ENCODE data around the gene BLACAT1.

Gene BLACAT1

DNA sequence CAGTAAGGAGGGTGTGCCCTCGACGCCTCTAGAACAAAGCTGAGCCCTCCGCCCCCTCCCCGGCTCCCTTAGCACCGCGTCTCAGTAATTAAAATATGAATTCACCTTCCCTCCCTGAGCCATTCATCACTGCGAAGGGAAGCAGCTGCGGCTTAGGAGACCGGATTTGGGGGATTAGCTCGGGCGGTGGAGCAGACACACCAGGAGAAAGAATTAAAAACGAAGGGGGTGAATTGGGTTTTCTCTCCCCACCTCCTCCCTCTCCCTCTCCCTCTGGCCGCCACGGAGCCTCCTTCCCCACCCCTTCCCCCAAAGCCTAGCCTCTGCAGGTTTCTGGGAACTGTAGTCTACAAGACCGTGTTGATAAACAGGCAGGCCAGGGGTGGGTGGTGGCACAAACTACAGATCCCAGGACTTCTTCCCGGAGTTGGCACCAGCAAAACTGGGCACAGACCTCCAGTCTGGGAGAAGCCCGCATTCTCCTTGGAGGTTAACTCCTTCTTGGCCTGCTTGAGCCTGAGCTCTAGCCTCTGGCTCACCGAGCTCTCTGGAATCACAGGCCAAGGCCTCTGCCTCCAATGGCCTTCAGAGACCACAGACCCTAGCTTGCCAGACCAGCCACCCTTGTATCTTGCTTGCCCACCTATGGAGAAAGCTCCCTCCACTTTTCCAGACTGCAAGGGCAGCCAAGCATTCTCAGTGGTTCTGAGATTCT is 10.8 kb downstream of the BLACAT1 start:
- Mint-ChIP-seq H3K36me3 (no peaks in the 10 kb centered on the region), H3K4me1 (peaks cover 24% of the 10 kb centered on the region), H3K27ac (no peak overlapping the region), H3K4me3 (no peak overlapping the region), H3K9me3 (no peaks in the 10 kb centered on the region), H3K27me3 (peaks cover 4% of the 10 kb centered on the region)
- no peak for ATAC-seq (ENCODE audit: low read depth)
- DNase-seq (ENCODE audit: low spot score in 2 of 2) = no peak

DNA sequence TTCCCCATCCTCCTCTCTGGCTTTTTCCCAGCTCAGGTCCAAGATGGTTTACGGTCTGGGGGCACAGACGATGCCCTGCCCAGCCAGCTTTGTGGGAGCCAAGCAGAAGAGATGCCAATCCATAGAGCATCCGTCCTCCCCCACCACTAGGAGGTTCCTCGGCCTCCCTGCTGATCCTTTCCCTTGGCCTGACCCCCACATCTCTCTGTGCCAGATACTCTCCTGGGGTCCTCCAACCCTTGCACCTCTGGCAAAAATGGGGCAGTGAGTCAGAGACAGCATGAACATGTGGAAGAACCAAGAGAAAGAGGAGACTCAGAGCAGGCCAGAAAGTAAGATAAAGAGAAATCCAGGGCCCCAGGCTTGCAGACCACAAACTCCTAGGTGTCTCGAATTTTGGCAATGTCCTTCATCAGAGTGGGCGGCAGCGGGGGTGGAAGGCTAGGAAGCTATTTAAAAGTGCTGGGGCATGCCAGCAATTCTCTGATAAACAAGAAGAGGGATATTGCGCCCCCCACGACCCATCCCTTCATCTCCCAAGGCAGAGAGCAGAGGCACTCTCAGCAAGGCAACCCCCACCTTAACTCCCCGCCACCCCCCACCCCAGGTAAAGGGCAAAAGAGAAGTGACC is 11.4 kb downstream of the BLACAT1 start:
- Mint-ChIP-seq H3K27me3 (peaks cover 2% of the 10 kb centered on the region), H3K27ac (no peak overlapping the region)

DNA sequence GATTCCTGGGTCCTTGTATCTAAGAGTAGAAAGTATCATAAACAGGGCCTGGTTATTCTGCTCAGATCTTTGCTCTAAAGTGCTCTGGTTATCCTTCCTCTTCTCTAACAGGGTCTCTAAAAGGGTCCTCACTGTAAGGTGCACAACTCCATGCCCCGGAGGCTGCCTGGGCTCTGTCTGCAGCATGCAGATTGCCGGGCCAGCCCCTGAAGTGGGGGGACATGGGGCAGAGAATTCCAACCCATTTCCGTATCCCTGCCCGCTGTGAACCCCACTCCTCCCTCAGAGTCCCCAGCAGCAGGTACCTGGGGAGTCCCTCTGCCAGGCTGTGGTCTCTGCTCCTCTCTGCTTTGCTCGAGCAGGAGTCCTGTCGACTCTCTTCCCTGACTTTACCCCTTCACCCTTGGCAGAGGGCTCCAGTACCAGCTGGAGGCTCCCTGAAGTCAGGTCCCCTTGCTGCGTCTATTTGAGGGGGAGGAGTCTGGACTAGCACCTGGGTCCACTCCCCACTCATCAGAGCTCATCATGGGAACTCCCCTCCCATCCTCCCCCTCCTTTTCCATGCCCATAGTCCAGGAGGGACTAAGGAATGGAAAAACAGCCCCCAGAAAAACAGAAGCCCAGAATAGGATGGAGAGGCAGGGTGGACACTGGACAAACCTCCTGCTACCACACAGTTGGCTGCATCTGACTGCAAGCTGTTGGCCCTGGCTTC is 12.1 kb downstream of the BLACAT1 start:
- no peak overlapping the region for H3K4me3 Mint-ChIP-seq

More for the DNA sequence above, 11.4 kb downstream of the BLACAT1 start:
- ATAC-seq (ENCODE audit: low read depth) = no peak
- no peaks in the 10 kb centered on the region for H3K9me3 Mint-ChIP-seq
- H3K4me1 Mint-ChIP-seq = peaks cover 27% of the 10 kb centered on the region
- no peaks in the 10 kb centered on the region for H3K36me3 Mint-ChIP-seq
- DNase-seq (ENCODE audit: low spot score in 2 of 2) = no peak
- H3K4me3 Mint-ChIP-seq = no peak overlapping the region

DNA sequence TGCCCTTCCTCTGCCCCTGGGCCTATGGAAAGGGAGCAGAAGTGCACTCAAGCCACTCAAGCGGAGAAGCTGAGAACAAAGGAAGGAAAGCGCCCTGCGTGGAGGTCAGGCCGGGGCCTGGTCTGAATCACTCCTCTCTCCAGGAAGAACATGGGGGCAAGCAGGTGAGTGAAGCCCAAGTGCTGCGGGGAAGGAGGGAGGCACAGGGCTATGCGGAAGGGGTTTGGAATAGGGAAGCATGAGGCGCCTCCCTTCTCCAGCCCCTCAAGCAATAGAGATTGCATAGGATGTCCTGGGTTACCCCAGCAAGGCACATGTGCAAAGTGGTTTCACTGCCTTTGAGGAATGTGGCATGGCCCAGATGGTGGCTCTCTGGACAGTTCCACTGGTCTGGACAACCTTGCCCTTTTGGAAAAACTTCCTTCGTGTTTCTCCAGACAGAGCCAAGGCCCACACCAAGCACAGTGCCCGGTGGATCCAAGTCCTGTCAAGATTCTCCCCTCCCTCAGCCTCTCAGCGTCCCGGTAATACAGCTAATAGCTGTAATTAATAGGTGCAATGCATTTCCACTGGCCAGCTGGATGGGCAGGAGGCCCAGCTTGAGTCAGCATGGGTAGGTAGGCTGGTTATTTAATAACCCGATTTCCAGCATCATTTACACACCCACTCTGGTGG is 13.7 kb downstream of the BLACAT1 start:
- Mint-ChIP-seq H3K4me3 (no peak overlapping the region), H3K27me3 (no peaks in the 10 kb centered on the region), H3K27ac (no peak overlapping the region)

More for the DNA sequence above, 12.1 kb downstream of the BLACAT1 start:
- Mint-ChIP-seq H3K4me1 (peaks cover 26% of the 10 kb centered on the region), H3K9me3 (no peaks in the 10 kb centered on the region), H3K27ac (no peak overlapping the region), H3K27me3 (peaks cover 2% of the 10 kb centered on the region), H3K36me3 (no peaks in the 10 kb centered on the region)
- no peak for DNase-seq (ENCODE audit: low spot score in 2 of 2)
- no peak for ATAC-seq (ENCODE audit: low read depth)

GRCh38 chr1:205441716-205442050 is 14.2 kb downstream of the BLACAT1 start:
- H3K9me3 Mint-ChIP-seq = no peaks in the 10 kb centered on the region
- peak overlapping the region; percentile 85 for H3K4me3 Mint-ChIP-seq
- H3K36me3 Mint-ChIP-seq = no peaks in the 10 kb centered on the region
- peaks cover 34% of the 10 kb centered on the region for H3K4me1 Mint-ChIP-seq
- DNase-seq (ENCODE audit: low spot score in 2 of 2) (no peak), ATAC-seq (ENCODE audit: low read depth) (no peak)
- no peak overlapping the region for H3K27ac Mint-ChIP-seq
- H3K27me3 Mint-ChIP-seq = no peaks in the 10 kb centered on the region

More for the DNA sequence above, 13.7 kb downstream of the BLACAT1 start:
- no peak for ATAC-seq (ENCODE audit: low read depth)
- Mint-ChIP-seq H3K36me3 (no peaks in the 10 kb centered on the region), H3K9me3 (no peaks in the 10 kb centered on the region), H3K4me1 (peaks cover 29% of the 10 kb centered on the region)
- no peak for DNase-seq (ENCODE audit: low spot score in 2 of 2)

- peak overlapping the region; percentile 33 for H3K27ac Mint-ChIP-seq
- H3K36me3 Mint-ChIP-seq = no peaks in the 10 kb centered on the region
- no peaks in the 10 kb centered on the region for H3K27me3 Mint-ChIP-seq
- ATAC-seq (ENCODE audit: low read depth) = peak; percentile 47
- H3K4me3 Mint-ChIP-seq = peak overlapping the region; percentile 85
- peaks cover 37% of the 10 kb centered on the region for H3K4me1 Mint-ChIP-seq
- H3K9me3 Mint-ChIP-seq = no peaks in the 10 kb centered on the region
- DNase-seq (ENCODE audit: low spot score in 2 of 2) = no peak
Measured at GRCh38 chr1:205441318-205441633, 14.6 kb downstream of the BLACAT1 start.

GRCh38 chr1:205440476-205441317 is 15.1 kb downstream of the BLACAT1 start:
- Mint-ChIP-seq H3K9me3 (no peaks in the 10 kb centered on the region), H3K4me1 (peaks cover 40% of the 10 kb centered on the region), H3K27me3 (no peaks in the 10 kb centered on the region), H3K36me3 (no peaks in the 10 kb centered on the region), H3K27ac (peak overlapping the region; percentile 33), H3K4me3 (peak overlapping the region; percentile 85)
- peak; percentile 76 for ATAC-seq (ENCODE audit: low read depth)
- DNase-seq (ENCODE audit: low spot score in 2 of 2) = peak; percentile 31 to 40

DNA sequence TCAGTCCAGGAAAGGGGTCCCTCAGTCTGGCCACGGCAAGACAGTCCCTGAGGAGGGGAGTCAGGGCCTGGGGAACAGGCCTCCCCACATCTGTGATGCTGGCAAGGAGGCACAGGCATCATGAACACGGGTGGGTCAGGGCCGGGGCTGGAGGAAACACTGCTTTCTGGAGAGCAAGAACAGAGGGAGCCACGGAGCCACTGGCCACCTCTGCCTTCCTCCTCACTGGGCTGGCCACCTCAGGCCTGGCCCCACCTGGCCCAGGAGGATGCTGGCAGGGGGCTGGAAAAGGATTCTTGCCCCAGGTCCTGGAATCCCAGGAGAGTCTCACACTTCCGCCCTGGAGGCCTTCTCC is 15.7 kb downstream of the BLACAT1 start:
- Mint-ChIP-seq H3K27me3 (no peaks in the 10 kb centered on the region), H3K36me3 (no peaks in the 10 kb centered on the region), H3K27ac (peak overlapping the region; percentile 33), H3K9me3 (no peaks in the 10 kb centered on the region), H3K4me3 (peak overlapping the region; percentile 34), H3K4me1 (peaks cover 43% of the 10 kb centered on the region)
- ATAC-seq (ENCODE audit: low read depth) (no peak), DNase-seq (ENCODE audit: low spot score in 2 of 2) (no peak)

DNA sequence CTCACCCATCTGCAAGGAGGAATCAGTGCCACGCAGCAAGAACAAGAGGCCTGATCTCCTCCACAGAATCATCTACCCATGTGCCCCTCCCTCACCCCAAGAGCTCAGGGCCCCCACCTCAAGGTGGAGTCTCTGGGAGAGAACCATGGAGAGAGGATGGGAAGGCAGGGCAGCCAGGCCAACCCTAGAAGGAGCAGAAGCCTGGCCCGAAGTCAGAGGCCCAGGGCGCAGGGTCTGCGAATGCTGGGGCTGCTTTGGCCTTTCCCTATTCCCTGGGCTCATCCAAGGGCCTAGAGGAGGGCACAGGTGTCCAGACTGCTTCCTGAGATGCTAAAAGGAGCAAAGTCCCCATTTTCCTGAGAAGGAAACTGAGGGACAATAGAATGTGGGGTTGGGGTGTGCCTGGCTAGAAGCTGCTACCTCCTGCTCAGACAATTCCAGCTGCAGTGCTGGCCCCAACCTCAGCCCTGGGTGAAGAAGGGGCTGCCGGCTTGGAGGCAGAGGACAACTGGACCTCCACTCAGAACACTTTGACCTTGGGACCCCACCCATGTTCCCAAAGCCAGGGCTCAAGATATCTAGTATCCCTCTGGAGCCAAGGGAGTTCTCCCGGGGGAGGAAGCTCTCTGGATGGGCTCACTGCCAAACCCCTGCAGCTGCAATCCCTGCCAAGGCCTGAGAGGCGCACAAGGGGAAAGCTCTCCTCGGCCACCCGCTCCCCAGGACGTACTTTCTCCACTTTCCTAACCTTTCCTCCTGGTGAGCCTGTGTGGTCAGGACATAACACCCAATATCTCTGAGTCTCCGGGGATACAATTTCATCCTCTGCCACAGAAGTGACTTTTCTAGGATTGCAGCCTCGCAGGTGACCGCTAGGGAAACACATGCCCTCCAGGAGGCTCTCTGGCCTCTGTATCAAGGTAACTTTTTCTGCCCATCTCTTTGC is 17.4 kb downstream of the BLACAT1 start:
- ATAC-seq (ENCODE audit: low read depth) = no peak
- Mint-ChIP-seq H3K36me3 (no peaks in the 10 kb centered on the region), H3K9me3 (no peaks in the 10 kb centered on the region), H3K4me1 (peaks cover 48% of the 10 kb centered on the region), H3K27me3 (no peaks in the 10 kb centered on the region), H3K27ac (no peak overlapping the region), H3K4me3 (no peak overlapping the region)
- DNase-seq (ENCODE audit: low spot score in 2 of 2) = no peak

DNA sequence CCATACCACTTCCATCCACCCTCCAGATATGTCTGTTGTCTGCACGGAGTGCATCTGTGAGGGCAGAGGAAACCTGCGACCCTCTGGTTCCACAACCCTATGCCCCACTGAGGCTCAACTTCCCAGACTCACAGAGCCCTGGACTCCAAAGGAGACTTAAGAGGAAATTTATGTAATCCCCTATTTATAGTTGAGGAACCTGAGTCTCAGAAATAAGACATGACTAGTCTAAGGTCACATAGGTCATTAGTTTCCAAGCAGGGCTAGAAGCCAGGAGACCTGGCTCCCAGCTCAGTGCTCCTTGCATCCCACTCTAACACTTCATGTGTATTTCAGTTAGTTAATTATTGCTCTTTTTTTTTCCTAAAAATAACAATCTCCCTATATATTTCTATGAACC is 18.3 kb downstream of the BLACAT1 start:
- Mint-ChIP-seq H3K4me3 (no peak overlapping the region), H3K27ac (peak overlapping the region; percentile 19), H3K36me3 (no peaks in the 10 kb centered on the region), H3K4me1 (peaks cover 48% of the 10 kb centered on the region), H3K9me3 (no peaks in the 10 kb centered on the region), H3K27me3 (no peaks in the 10 kb centered on the region)
- ATAC-seq (ENCODE audit: low read depth) = no peak
- DNase-seq (ENCODE audit: low spot score in 2 of 2) = no peak

GRCh38 chr1:205436776-205437410 is 19.0 kb downstream of the BLACAT1 start:
- no peaks in the 10 kb centered on the region for H3K36me3 Mint-ChIP-seq
- peak overlapping the region; percentile 19 for H3K27ac Mint-ChIP-seq
- ATAC-seq (ENCODE audit: low read depth) (no peak), DNase-seq (ENCODE audit: low spot score in 2 of 2) (no peak)
- H3K27me3 Mint-ChIP-seq = no peaks in the 10 kb centered on the region
- H3K4me3 Mint-ChIP-seq = no peak overlapping the region
- no peaks in the 10 kb centered on the region for H3K9me3 Mint-ChIP-seq
- peaks cover 49% of the 10 kb centered on the region for H3K4me1 Mint-ChIP-seq
